GM12878 (cell line): ENCODE measurements around the gene PGBD4. TPM values are rescaled to one million over a fixed set of nuclear protein-coding genes. Genes with fewer than 3 reads are reported as not detected.

Experiments used
- ATAC-seq: fragments of 200-7000 bp; cut with Tn5 transposase; 3 replicates; pipeline ENCODE4 v1.9.1; 2020; ENCODE audit warnings: mild to moderate bottlenecking, moderate library complexity
- BruUV-seq: library from RNA; stranded (reverse); fragments of 400-500 nt; replicated peaks from 2 replicates; lab custom pipeline; 2021; lab: Mats Ljungman, UMichigan
- CTCF ChIA-PET: fragments of 300-600 bp; sonication (Branson Sonifier 250); formaldehyde crosslinking; extraction: SDS; loops from one replicate; lab custom pipeline; 2021; ENCODE audit warnings: inconsistent platforms; lab: Yijun Ruan, JAX
- POLR2A ChIA-PET: fragments of 350-600 bp; formaldehyde crosslinking; extraction: SDS; loops from one replicate; lab custom pipeline; 2021; ENCODE audit warnings: inconsistent platforms; lab: Charles Lee
- RAD21 ChIA-PET: fragments of 300-600 bp; sonication (Branson Sonifier 250); formaldehyde crosslinking; loops from one replicate; lab custom pipeline; 2023; ENCODE audit warnings: antibody characterized with exemption; ENCODE audit not compliant: unreplicated experiment; lab: Charles Lee
- SMC1A ChIA-PET: fragments of 300-600 bp; sonication (Branson Sonifier 250); formaldehyde crosslinking; loops from one replicate; lab custom pipeline; 2023; ENCODE audit not compliant: unreplicated experiment, uncharacterized antibody; lab: Charles Lee
- DNase-seq: peaks from one replicate; pipeline ENCODE4 v3.0.0-alpha.2; 2011; ENCODE audit warnings: low read depth, low spot score
- FAIRE-seq: peaks from 3 replicates; lab custom pipeline; 2011; peaks lifted over from hg19 to GRCh38; lab: Jason Lieb, UNC
- H2AFZ ChIP-seq: 2 replicates; pipeline ENCODE4 v1.6.0; 2011; ENCODE audit warnings: low read depth, low read length, control low read depth; ENCODE audit not compliant: control insufficient read depth
- H3K27ac ChIP-seq: 2 replicates; pipeline ENCODE4 v1.5.1; 2011; ENCODE audit warnings: control low read depth; ENCODE audit not compliant: control insufficient read depth, insufficient read depth
- H3K27me3 ChIP-seq, 2 experiments: replicated peaks in 1 of 2; 2 replicates each; pipeline versions ENCODE4 v1.6.0 to v1.6.1; 2011; ENCODE audit warnings: low read length in 1 of 2; ENCODE audit not compliant: control insufficient read depth in 2 of 2, insufficient read depth in 2 of 2
- H3K36me3 ChIP-seq, 2 experiments: 2 replicates each; pipeline ENCODE4 v1.5.1; 2011; ENCODE audit warnings: low read length in 1 of 2; ENCODE audit not compliant: control insufficient read depth in 2 of 2, insufficient read depth in 2 of 2
- H3K4me1 ChIP-seq: 2 replicates; pipeline ENCODE4 v1.6.1; 2011; ENCODE audit warnings: mild to moderate bottlenecking, low read length, moderate library complexity, mixed read lengths; ENCODE audit not compliant: control insufficient read depth, insufficient read depth
- H3K4me2 ChIP-seq: 2 replicates; pipeline ENCODE4 v1.6.0; 2011; ENCODE audit warnings: control low read depth; ENCODE audit not compliant: control insufficient read depth, insufficient read depth
- H3K4me3 ChIP-seq: fragments of 200-600 bp; sonication (generic); 2 replicates; pipeline ENCODE4 v1.5.1; 2016
- H3K79me2 ChIP-seq: 2 replicates; pipeline ENCODE4 v1.6.0; 2011; ENCODE audit warnings: low read length; ENCODE audit not compliant: control insufficient read depth, insufficient read depth
- H3K9ac ChIP-seq: 2 replicates; pipeline ENCODE4 v1.8.0; 2011; ENCODE audit warnings: low read length, control low read depth, mixed read lengths; ENCODE audit not compliant: control insufficient read depth, insufficient read depth
- H3K9me3 ChIP-seq: replicated peaks from 3 replicates; pipeline ENCODE4 v1.5.1; 2011; ENCODE audit warnings: mild to moderate bottlenecking, low read length; ENCODE audit not compliant: control insufficient read depth, insufficient read depth
- H4K20me1 ChIP-seq: 2 replicates; pipeline ENCODE4 v1.6.0; 2011; ENCODE audit not compliant: control insufficient read depth, insufficient read depth
- BMI1 ChIP-seq: fragments of 450-650 bp; IDR thresholded peaks from 2 replicates; pipeline ENCODE4 v1.6.1; 2016; ENCODE audit warnings: mild to moderate bottlenecking, moderate library complexity, borderline replicate concordance
- EGR1 ChIP-seq, 2 experiments: IDR thresholded peaks; 1 replicate in 1 of 2; 2 replicates in 1 of 2; pipeline ENCODE4 v1.6.1; 2011 to 2012; ENCODE audit warnings: low read depth in 2 of 2, low read length in 2 of 2, borderline replicate concordance in 1 of 2, mild to moderate bottlenecking in 1 of 2, moderate library complexity in 1 of 2
- ETV6 ChIP-seq, 2 experiments: fragments of 450-650 bp in 1 of 2; IDR thresholded peaks in 1 of 2; conservative IDR thresholded peaks in 1 of 2; 2 replicates each; pipeline ENCODE4 v1.6.1; 2014; ENCODE audit warnings: antibody characterized with exemption in 1 of 2, borderline replicate concordance in 1 of 2, low read depth in 1 of 2, mild to moderate bottlenecking in 1 of 2, moderate library complexity in 1 of 2
- MEF2B ChIP-seq: fragments of 450-650 bp; IDR thresholded peaks from 2 replicates; pipeline ENCODE4 v1.6.1; 2018; ENCODE audit warnings: mild to moderate bottlenecking, moderate library complexity; ENCODE audit not compliant: partially characterized antibody, poor library complexity, severe bottlenecking
- MYB ChIP-seq: fragments of 150-350 bp; IDR thresholded peaks from 2 replicates; pipeline ENCODE4 v1.6.1; 2014; ENCODE audit warnings: mild to moderate bottlenecking, low read depth, low read length, borderline replicate concordance
- NR2C2 ChIP-seq: IDR thresholded peaks from 2 replicates; pipeline ENCODE4 v1.6.1; 2011; ENCODE audit warnings: borderline replicate concordance, low read depth; ENCODE audit not compliant: control insufficient read depth, insufficient read length
- POLR2A ChIP-seq: IDR thresholded peaks from 2 replicates; pipeline ENCODE4 v1.6.1; 2011; ENCODE audit warnings: low read depth, mild to moderate bottlenecking, low read length
- SMC3 ChIP-seq: IDR thresholded peaks from 2 replicates; pipeline ENCODE4 v1.6.1; 2011; ENCODE audit warnings: low read length, improper control_type of control experiment, borderline replicate concordance
- STAT1 ChIP-seq: fragments of 450-650 bp; conservative IDR thresholded peaks from 2 replicates; pipeline ENCODE4 v1.6.1; 2014; ENCODE audit warnings: antibody characterized with exemption, mild to moderate bottlenecking
- WGBS: methylation state at CpG from one replicate; pipeline ENCODE4 v1.1.6; 2016; ENCODE audit warnings: low lambda C conversion rate; ENCODE audit not compliant: insufficient replicate concordance, insufficient coverage; ENCODE audit errors: missing lambda C conversion rate; 5-methylcytosine and 5-hydroxymethylcytosine counted together
- in situ Hi-C: fragments of 300-500 bp; cut with MboI; formaldehyde crosslinking; loops from 9 replicates; pipeline ENCODE4 v1.14.3; 2018; ENCODE audit warnings: mixed read lengths
- intact Hi-C: fragments of 100-400 bp; cut with micrococcal nuclease; formaldehyde crosslinking; loops from one replicate; pipeline ENCODE4 v1.14.2; 2022; ENCODE audit not compliant: unreplicated experiment
- polyA plus RNA-seq, 11 experiments: library from polyadenylated mRNA; depleted of rRNA in 4 of 11; unstranded in 6 of 11; stranded (reverse) in 5 of 11; fragments of >200 nt; fragmentation: Nextera tagmentation in 4 of 11; fragmentation: Illumina TruSeq in 1 of 11; extraction: Ambion mirVana in 4 of 11; extraction: Trizol in 1 of 11; gene quantifications; 1 replicate in 1 of 11; 2 replicates in 10 of 11; pipeline versions ENCODE4 v1.2.1 to v1.2.3, GENCODE V29; 2011 to 2016; ENCODE audit warnings: inconsistent platforms in 2 of 11, missing spikeins in 2 of 11, low read depth in 1 of 11
- total RNA-seq, 4 experiments: library from RNA; depleted of rRNA in 3 of 4; stranded (reverse); fragments of >200 nt in 3 of 4; fragmentation: Illumina TruSeq in 1 of 4; extraction: Trizol in 1 of 4; gene quantifications; 2 replicates each; pipeline versions ENCODE4 v1.2.1 to v1.2.3, GENCODE V29; 2013 to 2021
- TF ChIP-seq, protein P1 (sequence below): IDR thresholded peaks from 2 replicates; pipeline ENCODE4 v1.6.1; 2011; ENCODE audit warnings: low read depth, low read length, improper control_type of control experiment, borderline replicate concordance
- TF ChIP-seq, protein P2 (sequence below): fragments of 450-650 bp; IDR thresholded peaks from 2 replicates; pipeline ENCODE4 v1.6.1; 2017; ENCODE audit warnings: antibody characterized with exemption, mild to moderate bottlenecking, moderate library complexity

The PGBD4 gene
- total and polyA plus RNA-seq, 10 of the 15 experiments (the other 5 are each of a cell fraction or from before 2014, with no cell fraction given), result 1.2 to 5.8 (median 2.8) TPM

DNA sequence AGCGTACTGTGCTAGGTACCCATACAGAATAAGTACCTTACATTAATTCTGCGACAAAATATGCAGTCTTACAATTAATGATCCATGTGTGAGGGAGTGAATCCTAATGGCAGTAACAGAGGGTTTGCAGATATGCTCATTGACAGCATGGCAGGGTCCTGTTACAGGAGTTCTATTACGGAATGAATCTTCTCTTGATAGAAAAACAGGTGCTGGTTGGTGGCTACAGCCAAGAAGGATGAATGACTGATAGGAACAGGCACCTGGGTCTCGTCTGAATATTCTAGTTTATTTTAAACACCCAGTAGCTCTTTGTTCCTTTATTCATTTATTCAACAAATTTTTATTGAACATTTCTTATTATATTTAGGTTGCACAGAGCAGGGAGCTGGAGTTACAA, 22.8 kb downstream of the PGBD4 start:
- H3K36me3 ChIP-seq, result no peaks in the 10 kb centered on the region
- H2AFZ ChIP-seq, result no peak overlapping the region
- TF ChIP-seq EGR1 (IDR thresholded peaks at IDR 0.05; ENCODE audit: borderline replicate concordance in 1 of 2, low read depth in 2 of 2, low read length in 2 of 2) (no peak), SMC3 (no peak), ETV6 (conservative IDR thresholded peaks at IDR 0.05 in 1 of 2, IDR thresholded peaks at IDR 0.05 in 1 of 2; ENCODE audit: borderline replicate concordance in 1 of 2, low read depth in 1 of 2) (no peak), BMI1 (no peak), POLR2A (no peak), STAT1 (no peak)
- ChIA-PET RAD21 (interaction anchor here (1.3 kb wide), 1 partner anchor 84 kb away, joined by 4 read pairs; no protein-coding TSS in a partner anchor), POLR2A (interaction anchor here (1.6 kb wide), 1 partner anchor 15 kb away, joined by 3 read pairs; no protein-coding TSS in a partner anchor), CTCF (interaction anchor here (1.4 to 1.6 kb wide), 2 partner anchors 14 to 84 kb away, joined by 3 to 7 read pairs; no protein-coding TSS in a partner anchor), SMC1A (interaction anchor here (0.9 to 1.1 kb wide), 2 partner anchors 15 to 87 kb away, joined by 3 to 6 read pairs; no protein-coding TSS in a partner anchor)
- H3K4me3 ChIP-seq, result no peak overlapping the region
- H3K4me1 ChIP-seq, result no peaks in the 10 kb centered on the region
- no peaks in the 10 kb centered on the region for H3K9me3 ChIP-seq
- intact Hi-C loops (no loop called here), in situ Hi-C loops (no loop called here)
- no peak overlapping the region for H3K4me2 ChIP-seq
- DNase-seq, result no peak
- no peak for FAIRE-seq
- 76% methylated on average over 4 of the region's 4 CpGs for WGBS
- H4K20me1 ChIP-seq, result no peaks in the 10 kb centered on the region
- no peak overlapping the region for H3K27ac ChIP-seq
- no peak for ATAC-seq
- H3K79me2 ChIP-seq, result no peaks in the 10 kb centered on the region
- H3K27me3 ChIP-seq, result no peaks in the 10 kb centered on the region
- H3K9ac ChIP-seq, result no peak overlapping the region
- BruUV-seq, result no TSS peak

DNA sequence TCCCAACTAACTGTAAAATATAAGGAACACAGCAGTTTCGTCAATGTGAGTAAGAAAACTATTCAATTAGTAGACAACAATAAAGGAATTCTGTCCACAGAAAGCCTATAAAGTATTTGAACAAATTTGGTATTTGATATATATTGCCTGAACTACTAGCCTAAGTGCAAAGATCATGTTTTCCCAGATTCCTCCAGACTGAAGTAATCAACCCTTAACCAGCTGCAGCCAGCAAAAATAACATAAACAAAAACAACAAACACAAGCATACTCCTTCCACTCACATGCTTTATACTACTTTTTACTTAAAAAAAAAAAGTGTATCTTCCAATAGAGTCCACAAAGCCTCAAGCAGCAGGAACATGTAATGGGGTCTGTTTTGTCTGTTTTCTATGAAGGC, 24.1 kb downstream of the PGBD4 start:
- in situ Hi-C loops, result no loop called here
- FAIRE-seq, result no peak
- TF ChIP-seq, protein P1, sequence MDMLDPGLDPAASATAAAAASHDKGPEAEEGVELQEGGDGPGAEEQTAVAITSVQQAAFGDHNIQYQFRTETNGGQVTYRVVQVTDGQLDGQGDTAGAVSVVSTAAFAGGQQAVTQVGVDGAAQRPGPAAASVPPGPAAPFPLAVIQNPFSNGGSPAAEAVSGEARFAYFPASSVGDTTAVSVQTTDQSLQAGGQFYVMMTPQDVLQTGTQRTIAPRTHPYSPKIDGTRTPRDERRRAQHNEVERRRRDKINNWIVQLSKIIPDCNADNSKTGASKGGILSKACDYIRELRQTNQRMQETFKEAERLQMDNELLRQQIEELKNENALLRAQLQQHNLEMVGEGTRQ, result no peak
- TF ChIP-seq MEF2B (no peak), MYB (no peak), NR2C2 (no peak)
- TF ChIP-seq, protein P2, sequence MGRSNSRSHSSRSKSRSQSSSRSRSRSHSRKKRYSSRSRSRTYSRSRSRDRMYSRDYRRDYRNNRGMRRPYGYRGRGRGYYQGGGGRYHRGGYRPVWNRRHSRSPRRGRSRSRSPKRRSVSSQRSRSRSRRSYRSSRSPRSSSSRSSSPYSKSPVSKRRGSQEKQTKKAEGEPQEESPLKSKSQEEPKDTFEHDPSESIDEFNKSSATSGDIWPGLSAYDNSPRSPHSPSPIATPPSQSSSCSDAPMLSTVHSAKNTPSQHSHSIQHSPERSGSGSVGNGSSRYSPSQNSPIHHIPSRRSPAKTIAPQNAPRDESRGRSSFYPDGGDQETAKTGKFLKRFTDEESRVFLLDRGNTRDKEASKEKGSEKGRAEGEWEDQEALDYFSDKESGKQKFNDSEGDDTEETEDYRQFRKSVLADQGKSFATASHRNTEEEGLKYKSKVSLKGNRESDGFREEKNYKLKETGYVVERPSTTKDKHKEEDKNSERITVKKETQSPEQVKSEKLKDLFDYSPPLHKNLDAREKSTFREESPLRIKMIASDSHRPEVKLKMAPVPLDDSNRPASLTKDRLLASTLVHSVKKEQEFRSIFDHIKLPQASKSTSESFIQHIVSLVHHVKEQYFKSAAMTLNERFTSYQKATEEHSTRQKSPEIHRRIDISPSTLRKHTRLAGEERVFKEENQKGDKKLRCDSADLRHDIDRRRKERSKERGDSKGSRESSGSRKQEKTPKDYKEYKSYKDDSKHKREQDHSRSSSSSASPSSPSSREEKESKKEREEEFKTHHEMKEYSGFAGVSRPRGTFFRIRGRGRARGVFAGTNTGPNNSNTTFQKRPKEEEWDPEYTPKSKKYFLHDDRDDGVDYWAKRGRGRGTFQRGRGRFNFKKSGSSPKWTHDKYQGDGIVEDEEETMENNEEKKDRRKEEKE, result no peak

More for the DNA sequence above, 24.1 kb downstream of the PGBD4 start:
- ChIA-PET SMC1A (interaction anchor here (0.6 to 1.2 kb wide), 2 partner anchors 22 to 31 kb away, joined by 3 to 4 read pairs; no protein-coding TSS in a partner anchor), POLR2A (interaction anchor here (0.8 kb wide), 1 partner anchor 34 kb away, joined by 5 read pairs; no protein-coding TSS in a partner anchor), CTCF (interaction anchor here (1.0 to 1.6 kb wide), 3 partner anchors 16 to 85 kb away, joined by 3 to 7 read pairs (median 3); no protein-coding TSS in a partner anchor), RAD21 (interaction anchor here (0.6 kb wide), 1 partner anchor 17 kb away, joined by 5 read pairs; no protein-coding TSS in a partner anchor)
- Histone ChIP-seq H3K9ac (no peak overlapping the region), H3K4me3 (no peak overlapping the region), H3K4me1 (no peaks in the 10 kb centered on the region), H3K36me3 (no peaks in the 10 kb centered on the region), H3K27ac (no peak overlapping the region), H2AFZ (no peak overlapping the region), H3K27me3 (no peaks in the 10 kb centered on the region), H3K9me3 (no peaks in the 10 kb centered on the region), H3K79me2 (no peaks in the 10 kb centered on the region), H4K20me1 (no peaks in the 10 kb centered on the region), H3K4me2 (no peak overlapping the region)
- no peak for ATAC-seq
- intact Hi-C loops, result no loop called here
- no peak for DNase-seq
- 0% methylated on average over 1 of the region's 1 CpG for WGBS
- no TSS peak for BruUV-seq
